GM12878 (cell line): ENCODE results near the gene SCARB2.

Source experiments
- ASH2L ChIP-seq: fragments of 300-600, 200-600 bp; sonication (generic); IDR thresholded peaks from 2 replicates; pipeline ENCODE4 v1.6.1; 2017; ENCODE audit warnings: low read depth, mild to moderate bottlenecking, borderline replicate concordance
- CTCF ChIP-seq, 3 experiments: IDR thresholded peaks in 2 of 3; conservative IDR thresholded peaks in 1 of 3; 2 replicates each; pipeline ENCODE4 v1.5.1; 2011; ENCODE audit warnings: low read depth in 3 of 3, low read length in 3 of 3, mild to moderate bottlenecking in 3 of 3, control low read depth in 2 of 3, moderate library complexity in 2 of 3, inconsistent platforms in 1 of 3, mixed read lengths in 1 of 3; ENCODE audit not compliant: control insufficient read depth in 2 of 3, insufficient read depth in 1 of 3; ENCODE audit errors: extremely low read depth in 1 of 3
- POLR2A ChIP-seq: IDR thresholded peaks from 2 replicates; pipeline ENCODE4 v1.6.1; 2011; ENCODE audit warnings: low read depth, mild to moderate bottlenecking, low read length
- POLR2AphosphoS5 ChIP-seq: IDR thresholded peaks from 2 replicates; pipeline ENCODE4 v1.6.1; 2011; ENCODE audit warnings: mild to moderate bottlenecking, low read length, inconsistent platforms
- RUNX3 ChIP-seq: IDR thresholded peaks from 2 replicates; pipeline ENCODE4 v1.6.1; 2012; ENCODE audit warnings: low read length, inconsistent platforms
- SMAD5 ChIP-seq: IDR thresholded peaks from 2 replicates; pipeline ENCODE4 v1.6.1; 2016; ENCODE audit warnings: antibody characterized with exemption, low read depth
- SMC3 ChIP-seq: IDR thresholded peaks from 2 replicates; pipeline ENCODE4 v1.6.1; 2011; ENCODE audit warnings: low read length, improper control_type of control experiment, borderline replicate concordance
- SRF ChIP-seq, 2 experiments: IDR thresholded peaks; 2 replicates each; pipeline ENCODE4 v1.6.1; 2011; ENCODE audit warnings: low read depth in 2 of 2, low read length in 2 of 2, mild to moderate bottlenecking in 1 of 2, moderate library complexity in 1 of 2

DNA sequence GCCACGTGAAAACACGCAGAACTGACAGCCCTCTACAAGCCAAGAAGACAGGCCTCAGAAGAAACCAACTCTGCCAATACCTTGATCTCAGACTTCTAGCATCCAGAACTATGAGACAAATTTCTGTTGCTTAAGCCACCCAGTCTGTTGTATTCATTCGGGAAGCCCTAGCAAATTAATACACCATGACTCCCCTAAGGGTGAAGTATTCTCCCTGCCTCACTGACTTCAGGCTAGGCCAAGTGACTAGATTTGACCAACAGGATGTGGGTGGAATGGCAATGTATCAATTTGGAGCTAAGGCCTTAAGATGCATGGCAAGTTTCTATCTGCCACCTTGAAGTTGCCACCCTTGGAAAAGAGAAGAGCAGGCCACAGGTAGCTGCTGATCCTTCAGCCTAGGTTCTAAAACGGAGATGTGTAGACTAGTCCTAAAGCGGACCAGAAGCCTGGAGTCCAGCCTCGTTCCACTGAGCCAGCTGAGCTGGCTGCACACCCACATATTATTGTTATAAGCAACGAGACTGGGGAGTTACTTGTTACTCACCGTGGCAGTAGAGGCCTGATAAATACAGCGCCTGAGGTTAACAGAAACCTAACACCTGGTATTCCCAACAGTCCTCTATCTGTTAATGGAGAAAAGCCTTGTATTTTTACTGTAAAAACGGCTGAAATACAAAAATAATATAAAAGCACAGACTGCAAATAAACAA is 16.4 kb downstream of the SCARB2 start:
- TF ChIP-seq POLR2AphosphoS5: no peak
- no peak for TF ChIP-seq SMC3
- TF ChIP-seq POLR2A: no peak
- TF ChIP-seq SRF (IDR thresholded peaks at IDR 0.05; ENCODE audit: low read depth in 2 of 2, low read length in 2 of 2): no peak
- no peak for TF ChIP-seq ASH2L
- no peak for TF ChIP-seq RUNX3
- TF ChIP-seq CTCF (IDR thresholded peaks at IDR 0.05 in 2 of 3, conservative IDR thresholded peaks at IDR 0.05 in 1 of 3; ENCODE audit: control insufficient read depth in 2 of 3, extremely low read depth in 1 of 3, insufficient read depth in 1 of 3, low read depth in 3 of 3, low read length in 3 of 3): no peak
- no peak for TF ChIP-seq SMAD5
